SH-SY5Y (cell line): ENCODE results near the gene TSC22D1.

Experiments used
- GATA2 ChIP-seq: IDR thresholded peaks from 2 replicates; pipeline ENCODE4 v1.6.1; 2011; ENCODE audit warnings: mild to moderate bottlenecking, low read depth, low read length
- GATA3 ChIP-seq: IDR thresholded peaks from 2 replicates; pipeline ENCODE4 v1.6.1; 2011; ENCODE audit warnings: low read depth, mild to moderate bottlenecking, low read length, moderate library complexity

Gene TSC22D1

DNA sequence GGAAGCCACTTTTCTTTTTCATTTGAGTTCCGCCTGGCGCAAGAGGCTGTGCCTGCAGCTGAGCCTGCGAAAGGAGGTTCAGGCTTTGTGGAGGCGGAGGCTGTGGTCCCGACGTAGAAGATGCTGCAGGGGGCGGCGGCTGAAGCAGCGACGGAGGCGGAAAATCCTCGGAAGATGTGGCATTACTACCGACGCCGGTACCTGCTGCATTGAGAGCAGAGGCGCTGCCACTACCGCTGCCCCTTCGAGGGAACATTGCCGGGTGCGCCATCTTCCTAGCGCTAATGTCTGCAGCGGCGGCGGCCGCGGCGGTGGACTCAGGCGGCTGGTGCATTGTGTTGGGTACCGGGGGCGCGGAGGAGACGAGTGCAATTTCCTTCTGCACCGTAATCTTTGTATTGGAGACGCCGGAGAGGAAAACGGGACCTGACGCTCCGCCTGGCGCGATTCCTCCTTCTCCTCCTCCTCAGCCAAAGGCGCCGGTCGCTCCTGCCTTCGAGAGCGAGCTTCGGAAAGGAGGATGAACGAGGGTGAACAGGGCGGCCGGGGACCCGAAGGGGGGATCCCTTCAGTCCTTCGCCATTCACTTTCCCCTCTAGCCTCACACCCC is at the start of gene TSC22D1:
Gene TSC22D1 (minus strand): TSS at position 590 of the 610 bp plus-strand sequence. CDS start 256 bp downstream, at position 334.
- TF ChIP-seq GATA2 = no peak
- no peak for TF ChIP-seq GATA3

- TF ChIP-seq GATA3 = no peak
- TF ChIP-seq GATA2 = no peak
Measured at GRCh38 chr13:44622708-44623107, 46.6 kb upstream of the TSC22D1 start.

DNA sequence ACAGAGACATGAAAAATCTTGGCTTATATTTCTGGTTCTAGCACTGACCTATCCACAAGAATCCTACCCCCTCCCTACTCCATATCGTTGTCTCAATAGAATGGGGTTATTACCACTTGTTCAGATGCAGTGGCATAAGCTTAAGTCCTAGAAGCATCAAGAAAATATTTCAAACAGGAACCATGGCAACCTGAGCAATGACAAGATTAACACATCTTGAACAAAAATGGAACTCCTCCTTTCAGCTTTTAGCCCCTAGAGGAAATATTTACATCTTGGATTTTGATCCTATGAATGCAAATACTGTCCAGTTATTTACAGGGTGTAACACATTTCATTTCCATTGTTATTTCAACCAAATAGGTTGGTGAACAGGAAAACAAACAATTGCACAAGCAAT is 46.1 kb upstream of the TSC22D1 start:
- TF ChIP-seq GATA3 = no peak
- TF ChIP-seq GATA2 = no peak

DNA sequence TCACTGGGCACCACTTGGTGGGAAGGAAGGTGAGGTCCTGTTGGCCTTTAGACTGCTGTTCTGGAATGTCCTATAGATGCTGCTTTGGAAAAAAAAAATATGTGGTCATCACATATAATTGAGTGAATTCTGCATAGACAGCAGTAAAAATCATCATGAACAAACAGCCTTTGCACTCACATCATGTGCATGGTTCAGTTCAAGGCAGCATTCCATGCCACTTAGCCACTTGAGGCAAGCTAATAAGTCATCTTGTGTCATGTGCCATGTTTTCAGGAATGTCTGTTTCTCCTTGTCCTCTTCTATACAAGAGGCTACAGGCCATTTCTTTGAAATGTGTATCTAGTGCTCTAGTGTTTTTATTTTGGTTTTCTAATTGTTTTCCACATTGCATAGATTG is 43.9 kb upstream of the TSC22D1 start:
- TF ChIP-seq GATA2 (no peak), GATA3 (no peak)

GRCh38 chr13:44619651-44620050 is 43.5 kb upstream of the TSC22D1 start:
- TF ChIP-seq GATA2 (no peak), GATA3 (no peak)

- TF ChIP-seq GATA2 (no peak), GATA3 (no peak)
Measured at GRCh38 chr13:44618326-44618725, 42.2 kb upstream of the TSC22D1 start.

- TF ChIP-seq GATA2 (no peak), GATA3 (no peak)
Measured at GRCh38 chr13:44617648-44618047, 41.5 kb upstream of the TSC22D1 start.

DNA sequence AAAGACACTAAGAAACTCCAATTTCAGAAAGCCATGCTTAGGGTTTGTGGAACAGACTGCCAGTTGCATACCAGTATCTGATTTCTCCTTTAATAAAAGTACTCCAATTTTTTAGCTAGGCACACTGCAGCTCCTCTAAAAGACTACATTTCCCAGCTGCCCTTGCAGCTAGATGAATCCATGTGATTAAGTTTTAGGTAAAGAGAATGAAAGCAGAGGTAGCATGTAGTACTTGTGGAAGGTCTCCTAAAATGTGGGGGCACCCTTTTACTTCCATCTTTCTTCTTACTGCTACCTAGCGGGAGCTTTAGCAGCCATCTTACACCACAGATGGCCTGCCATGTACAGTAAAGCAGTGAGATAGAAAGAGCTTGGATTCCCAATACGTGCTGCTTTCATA is 33.0 kb upstream of the TSC22D1 start:
- TF ChIP-seq GATA3 (no peak), GATA2 (no peak)

DNA sequence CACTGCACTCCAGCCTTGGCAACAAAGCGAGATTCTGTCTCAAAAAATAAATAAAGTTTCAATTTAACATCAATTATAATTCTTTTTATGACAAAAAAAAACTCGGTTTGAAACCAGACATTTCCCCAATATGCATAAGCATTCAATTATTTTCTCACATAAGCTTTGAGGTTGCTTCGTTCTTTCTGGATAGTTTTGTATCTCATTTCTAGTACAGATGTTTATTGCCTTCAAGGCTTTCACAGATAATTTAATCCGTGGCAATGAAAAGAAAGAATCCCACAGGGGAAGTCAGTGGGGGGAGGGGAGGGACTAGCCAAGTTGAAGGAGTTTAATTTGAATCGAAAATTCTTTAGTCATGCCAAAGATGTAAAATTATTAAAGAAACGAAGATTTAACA is 29.6 kb upstream of the TSC22D1 start:
- TF ChIP-seq GATA3 (no peak), GATA2 (no peak)

- TF ChIP-seq GATA2 (no peak), GATA3 (no peak)
Measured at GRCh38 chr13:44605275-44605674, 29.1 kb upstream of the TSC22D1 start.

GRCh38 chr13:44601586-44601985 is 25.5 kb upstream of the TSC22D1 start:
- TF ChIP-seq GATA3 (no peak), GATA2 (no peak)

DNA sequence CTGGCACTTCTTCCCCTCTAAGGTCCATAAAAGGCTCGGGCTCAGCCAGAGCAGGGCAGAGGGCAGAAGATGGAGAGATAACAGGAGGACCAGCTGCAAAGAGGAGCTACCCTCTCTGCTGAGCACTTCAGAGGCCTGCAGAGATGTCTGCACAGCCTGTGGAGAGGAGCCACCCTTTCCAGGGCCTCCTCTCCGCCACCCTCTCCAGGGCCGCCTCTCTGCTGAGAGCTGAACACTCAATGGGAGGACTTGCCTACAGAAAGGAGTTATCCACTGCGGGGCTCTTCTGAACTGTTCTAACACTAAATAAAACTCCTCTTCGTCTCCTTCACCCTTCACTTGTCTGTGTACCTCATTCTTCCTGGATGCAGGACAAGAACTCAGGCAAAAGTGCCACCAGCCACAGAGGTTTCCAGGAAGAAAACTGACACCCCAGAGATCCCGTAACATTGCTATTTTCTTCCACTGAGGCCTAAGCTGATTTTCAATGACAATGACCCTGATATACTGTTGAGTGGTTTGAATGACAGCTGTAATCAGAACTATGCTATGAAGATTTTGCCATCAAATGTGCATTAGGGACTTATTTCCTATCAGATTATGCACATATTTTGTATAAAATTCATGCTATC is 16.2 kb upstream of the TSC22D1 start:
- no peak for TF ChIP-seq GATA3
- TF ChIP-seq GATA2 = no peak

- TF ChIP-seq GATA2 = no peak
- TF ChIP-seq GATA3 = no peak
Measured at GRCh38 chr13:44591316-44591715, 15.2 kb upstream of the TSC22D1 start.

GRCh38 chr13:44583137-44583536 is 7.0 kb upstream of the TSC22D1 start:
- TF ChIP-seq GATA3 (no peak), GATA2 (no peak)

DNA sequence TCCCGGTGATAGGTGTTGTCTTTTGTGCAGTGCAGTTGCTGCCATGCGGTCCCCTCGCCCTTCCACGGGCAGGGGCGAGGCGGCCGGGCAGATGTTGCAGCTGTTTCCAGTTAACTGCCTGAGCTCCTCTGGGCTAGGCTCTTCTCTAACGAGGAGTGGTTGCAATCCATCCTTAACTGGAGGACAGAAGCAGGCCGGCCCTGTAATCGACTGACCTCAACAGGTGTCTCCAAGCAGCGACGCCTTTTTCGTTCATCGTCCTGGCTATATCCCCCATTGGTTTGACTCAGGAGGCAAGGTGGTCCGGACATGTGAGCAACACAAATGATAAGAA is 1.9 kb upstream of the TSC22D1 start:
- TF ChIP-seq GATA3 (no peak), GATA2 (no peak)

DNA sequence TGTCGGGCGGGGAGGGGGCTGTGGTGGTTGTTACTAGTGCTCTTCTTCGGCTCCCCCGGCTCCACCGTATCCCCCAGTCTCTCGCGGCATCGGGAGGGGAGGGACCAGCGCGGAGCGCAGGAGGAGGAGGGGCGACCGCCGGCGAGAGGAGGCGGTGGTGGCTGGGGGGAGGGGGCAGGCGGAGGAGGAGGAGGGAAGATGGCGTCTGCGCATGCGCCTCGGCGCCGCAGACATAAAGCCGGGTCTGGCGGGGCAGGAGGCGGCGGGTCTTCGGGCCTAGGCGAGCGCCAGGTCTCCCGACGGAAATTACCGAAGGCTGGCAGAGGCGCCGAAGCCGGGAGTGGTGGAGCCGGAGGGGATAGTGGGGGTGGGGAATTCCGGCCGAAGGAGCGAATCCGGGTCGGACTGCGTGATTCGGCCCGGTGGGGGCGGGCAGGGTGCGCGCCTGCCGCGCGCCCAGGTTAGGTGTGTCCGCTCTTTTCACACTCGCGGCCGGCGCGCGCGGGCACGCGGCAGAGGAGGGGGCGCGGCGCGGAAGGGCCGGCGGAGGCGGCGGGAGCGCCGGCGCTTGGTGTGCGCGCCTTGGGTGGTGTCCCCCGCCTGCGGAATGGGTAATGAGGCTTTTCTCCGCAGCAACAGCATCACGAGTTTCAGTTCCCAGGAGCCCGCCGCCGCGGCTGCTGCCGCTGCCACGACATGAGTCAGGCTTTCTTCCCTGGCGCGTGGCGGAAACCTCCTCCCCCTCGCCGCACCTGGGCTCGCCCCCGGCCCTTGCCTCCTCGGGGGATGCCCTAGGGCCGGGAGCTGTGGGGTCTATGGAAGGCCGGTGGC is 1.3 kb upstream of the TSC22D1 start:
- TF ChIP-seq GATA3 (no peak), GATA2 (no peak)
